ENCODE results near the gene DPAGT1.
A peak's percentile ranks its signal among the peaks of the same experiment; 100 is the strongest.
"Not testable (repeated sequence)": the region's sequence is repeated elsewhere in the genome, so short reads cannot be mapped to it uniquely, and the experiment has no call there.

The DPAGT1 gene

DNA sequence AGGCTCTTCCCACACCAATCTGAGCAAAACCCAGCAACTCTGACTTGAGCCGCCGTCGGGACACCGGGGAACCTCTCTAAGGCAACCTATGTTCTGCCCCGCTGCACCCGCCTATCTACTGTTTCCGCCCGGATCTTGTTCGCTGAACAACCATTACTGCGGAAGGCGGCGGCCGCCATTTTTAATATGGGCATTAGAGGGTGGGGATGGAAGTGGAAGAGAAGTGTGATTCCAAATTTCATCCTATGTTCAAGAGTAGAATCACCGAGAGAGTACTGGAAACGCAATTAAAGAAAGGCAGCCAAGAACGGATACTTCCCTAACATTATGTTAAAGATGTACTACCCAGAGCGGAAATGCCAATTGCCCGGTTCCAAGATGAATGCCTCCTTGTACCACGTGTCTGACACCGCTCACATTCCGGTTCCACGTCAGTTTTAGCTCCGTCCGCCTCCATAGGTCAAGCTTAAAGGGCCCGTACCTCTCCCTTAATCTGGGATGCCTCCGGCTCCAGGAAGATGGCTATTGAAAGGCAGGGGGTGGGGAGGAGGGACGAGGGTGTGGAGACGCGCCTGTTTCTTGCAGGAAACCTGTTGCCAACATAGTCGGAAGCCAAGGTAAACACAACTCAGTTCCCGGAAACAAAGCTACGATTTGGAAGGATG, at the start of gene DPAGT1:
TSS of gene DPAGT1 (minus strand) at position 95 of the 665 bp plus-strand sequence. CDS start 198 bp downstream, outside the sequence.
- DNase-seq (ENCODE audit: low read depth) = peak; percentile 94

DNA sequence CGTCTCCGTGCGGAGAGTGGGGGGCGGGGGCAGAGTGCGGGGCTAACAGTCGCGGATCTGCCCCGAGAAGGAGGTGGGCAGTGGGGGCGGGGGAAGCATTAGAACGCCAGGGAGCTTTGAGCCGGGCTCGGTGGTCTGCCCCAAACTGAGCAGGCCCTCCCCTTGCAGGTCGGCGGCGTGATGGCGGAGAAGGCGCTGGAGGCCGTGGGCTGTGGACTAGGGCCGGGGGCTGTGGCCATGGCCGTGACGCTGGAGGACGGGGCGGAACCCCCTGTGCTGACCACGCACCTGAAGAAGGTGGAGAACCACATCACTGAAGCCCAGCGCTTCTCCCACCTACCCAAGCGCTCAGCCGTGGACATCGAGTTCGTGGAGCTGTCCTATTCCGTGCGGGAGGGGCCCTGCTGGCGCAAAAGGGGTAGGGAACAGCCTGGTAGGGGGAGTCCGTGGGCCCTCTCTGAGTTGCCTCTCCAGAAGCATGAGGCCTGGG, 48.2 kb upstream of the DPAGT1 start:
- DNase-seq (ENCODE audit: low read depth) = no peak

DNA sequence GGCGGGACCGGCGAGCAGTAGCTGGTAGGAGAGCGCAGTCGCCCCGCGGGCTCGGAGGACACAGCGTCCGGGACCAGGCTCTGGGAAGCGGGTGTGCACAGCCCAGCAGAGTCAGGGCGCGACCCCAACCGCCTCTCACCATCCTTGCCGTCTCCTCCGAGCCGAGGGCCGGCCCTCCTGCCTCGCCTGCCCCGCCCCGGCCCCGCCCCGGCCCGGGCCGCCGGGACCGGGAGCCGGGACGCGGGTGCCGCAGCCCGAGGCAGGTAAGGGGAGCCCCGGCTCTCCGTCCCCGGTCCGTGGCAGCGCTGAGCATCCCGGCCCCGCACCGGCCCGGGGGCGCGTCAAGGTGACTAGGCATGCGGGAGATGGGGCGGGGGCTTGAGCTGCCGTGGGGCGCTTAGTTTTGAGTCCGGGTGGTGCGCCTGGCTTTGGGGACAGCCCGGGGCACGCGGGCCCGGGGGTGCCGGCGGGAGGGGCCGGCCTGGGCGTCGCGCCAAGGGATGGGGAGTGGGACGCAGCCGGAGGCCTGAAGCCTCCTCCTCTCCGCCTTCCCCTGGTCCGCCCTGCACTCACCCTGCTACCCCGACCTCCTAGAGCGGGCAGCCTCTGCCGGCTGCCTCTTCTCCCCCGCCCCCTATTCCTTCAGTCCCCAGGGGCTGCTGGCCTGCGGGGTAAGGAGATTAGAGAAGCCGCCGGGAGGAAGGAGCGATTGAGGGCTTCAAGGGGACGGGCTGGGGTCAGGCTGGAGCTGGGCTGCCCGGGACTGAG, 47.5 kb upstream of the DPAGT1 start, which contains the start of gene ABCG4:
TSS of gene ABCG4 (plus strand) at position 35 of the 768 bp plus-strand sequence. CDS start 914 bp downstream, outside the sequence.
- DNase-seq (ENCODE audit: low read depth) = no peak

DNA sequence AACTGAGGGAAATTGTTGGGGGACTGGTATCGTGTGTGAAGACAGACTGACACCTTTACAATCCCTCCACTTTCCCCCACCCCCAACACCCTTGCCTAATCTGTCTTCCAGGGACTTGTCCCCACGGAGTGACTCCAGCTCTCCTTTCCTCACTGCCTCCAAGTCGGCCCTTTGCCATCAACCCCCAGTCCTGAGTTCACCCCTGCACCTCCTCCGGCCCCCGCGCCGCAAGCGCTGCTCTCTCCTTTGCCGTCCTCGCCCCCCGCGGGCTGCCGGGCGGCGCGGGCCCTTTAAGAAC, 47.0 kb upstream of the DPAGT1 start:
- no peak for DNase-seq (ENCODE audit: low read depth)

DNA sequence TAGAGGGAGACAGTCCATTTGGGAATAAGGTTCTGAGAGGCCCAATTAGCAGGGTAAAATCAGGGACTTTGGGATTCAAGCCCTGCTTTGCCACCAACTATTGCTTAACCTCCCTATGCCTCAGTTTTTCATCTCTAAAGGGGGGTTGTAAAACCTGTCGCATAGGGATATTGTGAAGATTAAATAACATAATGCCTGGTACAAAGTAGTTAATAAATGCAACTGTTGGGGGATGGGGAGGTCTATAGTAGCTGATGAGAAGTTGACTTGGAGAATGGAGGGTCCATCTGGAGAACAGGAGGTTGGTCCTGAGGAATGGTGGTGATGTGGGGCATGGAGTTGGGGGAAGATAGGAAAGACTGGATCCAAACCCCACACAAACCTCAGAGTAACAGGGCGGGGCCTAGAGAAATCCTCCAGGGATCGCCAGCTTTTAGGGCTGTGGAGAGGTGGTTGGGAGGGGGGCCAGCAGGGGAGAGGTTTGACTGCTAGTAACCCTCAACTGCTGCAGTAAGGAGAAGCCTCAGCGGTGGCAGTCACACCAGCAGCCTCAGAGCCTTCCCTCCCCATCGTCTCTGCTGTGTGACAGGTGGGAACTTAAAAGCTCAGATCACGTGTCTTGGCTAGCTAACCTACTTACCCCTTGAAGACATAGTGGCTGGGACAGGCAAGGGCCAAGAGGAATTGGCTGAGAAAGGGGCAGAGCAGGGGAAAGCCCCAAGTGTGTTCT, 46.1 kb upstream of the DPAGT1 start:
- no peak for DNase-seq (ENCODE audit: low read depth)

DNA sequence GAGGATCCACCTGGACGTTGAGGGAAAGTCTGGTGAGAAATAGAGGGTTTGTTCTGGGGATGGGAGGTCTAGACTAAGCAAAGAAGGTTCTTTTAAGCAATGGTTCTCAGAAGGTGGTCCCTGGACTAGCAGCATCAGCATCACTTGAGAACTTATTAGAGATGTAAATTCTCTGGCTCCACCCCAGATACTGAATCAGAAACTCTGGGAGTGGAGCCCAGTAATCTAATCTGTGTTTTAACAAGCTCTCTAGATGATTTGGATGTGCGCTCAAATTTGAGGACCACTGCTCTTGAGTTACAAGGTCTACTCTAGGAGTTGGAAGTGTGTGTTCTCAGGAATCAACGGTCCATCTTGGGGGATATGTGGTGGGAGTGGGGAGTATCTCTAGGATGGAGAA, 43.9 kb upstream of the DPAGT1 start:
- DNase-seq (ENCODE audit: low read depth) = no peak

DNA sequence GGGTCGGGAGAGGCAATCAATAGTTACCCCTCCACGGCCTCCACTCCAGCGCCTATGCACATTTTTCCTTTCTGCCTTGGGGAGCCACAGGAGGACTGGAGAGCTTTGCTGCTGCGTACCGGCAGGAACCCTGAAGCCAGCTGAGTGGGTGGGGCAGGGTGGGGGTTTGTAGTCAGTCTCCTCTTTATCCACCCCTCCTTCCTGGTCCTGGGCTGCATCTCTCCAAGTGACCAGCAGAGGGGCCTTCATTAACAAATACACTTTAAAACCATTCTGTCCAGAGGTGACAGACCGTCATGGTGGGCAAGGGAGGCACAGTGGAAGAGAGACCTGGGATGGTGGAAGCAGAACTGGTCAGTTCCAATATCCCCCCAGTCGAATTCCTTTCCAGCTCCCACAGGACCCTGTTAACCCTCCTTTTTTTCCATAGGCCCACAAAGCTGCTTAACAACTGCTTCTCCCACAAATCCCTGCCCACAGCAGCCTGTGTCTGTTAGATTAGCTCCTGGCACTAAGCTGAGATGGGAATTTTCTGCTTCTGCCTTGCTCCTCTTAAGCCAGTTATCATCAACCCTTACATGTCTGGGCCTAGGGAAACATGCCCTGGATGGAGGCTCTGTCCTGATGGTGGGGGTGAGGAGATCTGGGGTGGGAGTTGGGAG, 43.3 kb upstream of the DPAGT1 start:
- no peak for DNase-seq (ENCODE audit: low read depth)

DNA sequence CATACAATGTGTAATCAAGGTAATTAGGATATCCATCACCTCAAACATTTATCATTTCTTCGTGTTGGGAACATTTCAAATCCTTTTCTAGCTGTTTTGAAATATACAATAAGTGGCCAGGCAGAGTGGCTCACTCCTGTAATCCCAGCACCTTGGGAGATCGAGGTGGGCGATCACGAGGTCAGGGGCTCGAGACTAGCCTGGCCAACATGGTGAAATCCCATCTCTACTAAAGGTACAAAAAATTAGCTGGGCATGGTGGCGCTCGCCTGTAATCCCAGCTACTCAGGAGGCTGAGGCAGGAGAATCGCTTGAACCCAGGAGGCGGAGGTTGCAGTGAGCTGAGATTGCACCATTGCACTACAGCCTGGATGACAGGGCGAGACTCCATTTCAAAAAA, 37.6 kb upstream of the DPAGT1 start:
- not testable (repeated sequence) for DNase-seq (ENCODE audit: low read depth)

DNA sequence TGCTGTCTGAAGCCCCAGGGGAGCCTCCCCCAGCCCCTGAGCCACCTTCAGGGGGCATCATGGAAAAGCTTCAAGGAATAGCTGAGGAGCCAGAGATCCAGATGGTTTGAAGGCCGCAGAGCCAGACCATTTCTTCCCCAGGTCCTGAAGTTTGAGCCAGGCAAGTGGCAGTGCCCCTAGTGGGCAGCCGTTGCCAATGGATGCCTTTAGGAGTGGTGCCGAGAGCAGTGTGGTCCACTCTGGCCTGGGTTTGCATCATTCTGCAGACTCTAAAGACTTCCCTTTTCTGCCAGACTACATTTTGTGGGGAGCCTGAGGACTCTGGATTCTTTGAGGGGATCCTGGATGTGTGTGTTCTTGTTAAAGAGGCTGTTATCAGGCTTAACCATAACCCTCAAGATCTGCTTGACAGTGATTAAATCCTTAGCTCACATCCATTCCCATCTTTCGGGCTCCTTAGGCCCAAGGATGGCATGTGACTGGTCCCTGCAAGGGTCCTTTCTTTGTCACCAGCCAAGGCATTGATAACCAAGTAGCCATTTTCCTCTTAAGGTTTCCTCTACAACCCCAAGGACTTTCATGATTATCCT, 32.8 kb upstream of the DPAGT1 start:
- DNase-seq (ENCODE audit: low read depth) = no peak

DNA sequence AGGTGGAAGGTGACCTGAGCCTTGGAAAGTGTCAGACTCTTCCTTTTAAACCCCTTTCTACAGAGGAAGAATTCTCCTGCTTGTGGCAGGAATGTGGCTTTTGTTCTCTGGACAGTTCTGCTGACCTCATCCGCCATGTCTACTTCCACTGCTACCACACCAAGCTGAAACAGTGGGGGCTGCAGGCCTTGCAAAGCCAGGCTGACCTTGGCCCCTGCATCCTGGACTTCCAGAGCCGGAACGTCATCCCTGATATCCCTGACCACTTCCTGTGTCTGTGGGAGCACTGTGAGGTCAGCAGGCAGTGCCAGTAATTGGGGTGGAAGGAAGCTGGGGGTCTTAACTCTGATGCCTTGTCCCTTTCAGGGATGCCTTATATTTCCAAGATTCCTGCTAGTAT, 29.0 kb upstream of the DPAGT1 start:
- no peak for DNase-seq (ENCODE audit: low read depth)

DNA sequence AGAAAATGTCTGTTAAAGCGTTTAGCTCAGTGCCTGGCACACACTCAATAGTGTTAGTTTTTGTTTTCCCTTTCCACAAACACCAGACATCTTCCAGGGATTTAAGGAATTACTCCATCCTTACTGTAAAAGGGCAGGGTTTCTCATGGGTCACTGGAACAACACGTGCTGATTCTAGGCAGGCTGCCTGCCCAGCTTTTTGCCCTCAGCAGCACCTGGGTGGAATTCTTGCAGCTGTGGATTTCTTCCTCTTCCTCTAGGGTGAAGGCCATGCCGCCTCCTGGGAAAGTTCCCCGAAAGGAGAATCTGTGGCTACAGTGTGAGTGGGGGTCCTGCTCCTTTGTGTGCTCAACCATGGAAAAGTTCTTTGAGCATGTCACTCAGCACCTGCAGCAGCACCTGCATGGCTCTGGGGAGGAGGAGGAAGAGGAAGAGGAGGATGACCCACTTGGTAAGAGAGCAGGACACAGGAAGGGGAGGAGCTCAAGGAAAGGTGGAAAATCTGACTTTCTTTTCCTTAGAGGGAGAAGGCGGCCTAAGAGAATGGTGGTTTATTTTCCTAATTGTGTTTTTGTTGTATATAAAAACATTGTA, 25.1 kb upstream of the DPAGT1 start:
- DNase-seq (ENCODE audit: low read depth) = no peak

DNA sequence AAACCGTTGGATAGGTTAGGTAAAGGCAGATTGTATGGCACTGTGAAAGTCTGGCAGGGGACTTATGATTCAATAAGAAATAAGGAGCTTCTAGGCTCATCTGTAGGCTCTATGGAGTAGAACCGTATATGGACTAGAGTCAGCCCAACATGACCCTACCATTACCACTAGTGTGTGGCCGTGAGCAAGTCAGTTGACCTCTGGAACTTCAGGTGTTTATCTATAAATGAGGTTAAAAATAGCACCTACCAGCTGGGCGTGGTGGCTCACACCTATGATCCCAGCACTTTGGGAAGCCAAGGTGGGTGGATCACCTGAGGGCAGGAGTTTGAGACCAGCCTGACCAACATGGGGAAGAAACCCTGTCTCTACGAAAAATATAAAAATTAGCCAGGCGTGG, 24.2 kb upstream of the DPAGT1 start:
- DNase-seq (ENCODE audit: low read depth) = no peak

DNA sequence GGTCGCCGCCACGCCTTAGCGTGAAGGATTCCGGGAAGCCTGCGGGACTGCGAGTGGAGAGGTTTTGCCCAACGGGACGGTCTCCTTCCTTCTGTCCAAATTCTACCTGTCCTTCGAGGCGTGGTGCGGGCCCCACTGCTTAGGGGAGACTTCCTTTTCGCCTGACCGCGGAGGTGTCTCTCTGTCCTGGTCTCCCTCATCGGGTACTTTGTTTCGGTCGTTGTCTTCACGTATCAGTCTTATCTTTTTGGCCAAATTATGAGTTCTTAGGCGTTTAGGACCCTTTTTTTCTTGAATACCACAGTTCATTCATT, 20.1 kb upstream of the DPAGT1 start:
- no peak for DNase-seq (ENCODE audit: low read depth)

DNA sequence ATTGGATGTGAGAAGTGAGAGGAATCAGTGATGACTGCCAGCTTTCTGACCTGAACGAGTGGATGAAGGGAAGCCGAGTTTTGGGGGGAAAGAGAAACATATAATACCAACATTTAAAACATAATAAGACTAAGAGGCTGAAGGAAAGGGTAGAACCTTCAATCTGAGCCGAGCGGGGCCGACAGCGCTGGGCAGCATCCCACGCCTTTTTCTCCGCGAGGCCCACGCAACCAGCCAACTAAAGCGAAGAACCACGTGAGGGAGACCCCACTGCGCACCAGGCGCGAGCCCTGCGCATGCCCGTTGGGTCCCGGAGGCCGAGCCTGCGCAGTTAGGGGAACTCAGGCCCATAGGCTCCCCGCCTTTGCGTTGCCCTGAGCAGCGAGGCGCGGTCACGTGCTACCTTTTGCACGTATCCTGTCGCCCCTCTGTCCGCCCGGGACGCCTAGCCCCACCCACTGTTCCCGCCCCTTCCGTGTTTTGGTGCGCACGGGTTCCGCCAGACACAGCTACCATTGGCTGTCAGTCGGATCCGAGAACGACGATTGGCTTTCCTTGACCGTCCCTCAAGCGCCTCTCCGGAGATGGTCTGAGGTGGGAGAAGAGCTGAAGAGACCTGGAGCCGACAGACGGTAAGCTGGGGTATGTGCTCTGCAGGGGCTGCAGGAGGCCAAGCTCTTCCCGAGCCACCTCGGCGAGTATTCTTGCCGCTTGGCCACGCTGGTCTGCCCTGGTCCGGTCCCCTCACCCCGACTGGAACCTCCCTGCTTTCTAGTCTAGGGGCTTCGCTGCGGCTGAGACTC, 19.6 kb upstream of the DPAGT1 start, which contains the start of gene HINFP:
TSS of gene HINFP (plus strand) at position 573 of the 803 bp plus-strand sequence. CDS start 5,365 bp downstream, outside the sequence.
- DNase-seq (ENCODE audit: low read depth) = peak; percentile 87

DNA sequence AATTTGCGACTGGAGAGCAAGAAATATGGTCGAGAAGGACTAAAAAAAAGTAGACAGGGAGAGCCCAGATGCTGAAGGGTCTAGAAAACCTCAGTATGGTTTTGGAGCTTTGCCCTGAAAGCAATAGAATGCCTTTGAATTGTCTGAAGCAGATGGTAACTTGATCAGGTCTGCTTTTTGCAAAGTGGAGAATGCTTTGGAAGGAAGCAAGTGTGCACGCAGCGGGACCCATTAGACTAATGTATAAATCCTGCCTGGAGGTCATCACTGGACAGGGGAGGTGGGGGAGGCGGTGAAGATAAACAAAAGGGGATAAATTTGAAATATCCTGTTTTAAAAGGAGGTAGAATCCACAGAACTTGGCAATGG, 19.0 kb upstream of the DPAGT1 start:
- DNase-seq (ENCODE audit: low read depth) = no peak

DNA sequence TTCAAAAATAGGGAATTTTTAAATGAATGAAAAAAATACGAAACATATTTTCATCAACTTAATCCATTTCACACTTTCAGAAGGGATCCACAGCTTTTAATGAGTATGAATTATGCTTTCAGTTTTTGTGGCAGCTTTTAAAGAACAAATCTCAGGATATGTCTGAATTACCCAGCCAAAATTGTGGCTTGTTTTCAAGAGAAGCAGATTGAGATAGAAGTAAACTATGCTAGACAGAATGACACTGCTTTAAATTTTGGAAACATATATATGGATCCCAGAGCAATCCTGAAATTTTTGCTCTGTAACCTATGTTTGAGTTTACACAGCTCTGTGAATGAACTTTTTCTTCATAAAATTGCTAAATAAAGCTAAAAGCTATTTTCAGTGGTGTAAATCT, 17.3 kb upstream of the DPAGT1 start:
- no peak for DNase-seq (ENCODE audit: low read depth)

DNA sequence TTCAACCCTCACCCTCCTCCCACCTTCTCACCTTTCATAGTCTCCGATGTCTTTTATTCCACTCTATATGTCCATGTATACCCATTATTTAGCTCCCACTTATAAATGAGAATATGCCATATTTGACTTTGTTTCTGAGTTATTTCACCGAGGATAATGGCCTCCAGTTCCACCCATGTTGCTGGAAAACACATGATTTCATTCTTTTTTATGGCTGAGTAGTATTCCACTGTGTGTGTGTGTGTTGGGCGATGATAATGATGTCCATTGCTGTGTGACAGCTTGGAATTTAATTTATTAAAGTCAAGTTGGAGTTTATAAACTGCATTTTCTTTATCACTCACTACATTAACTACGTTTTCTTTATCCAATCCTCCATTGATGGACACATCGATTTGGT, 16.6 kb upstream of the DPAGT1 start:
- DNase-seq (ENCODE audit: low read depth) = no peak

DNA sequence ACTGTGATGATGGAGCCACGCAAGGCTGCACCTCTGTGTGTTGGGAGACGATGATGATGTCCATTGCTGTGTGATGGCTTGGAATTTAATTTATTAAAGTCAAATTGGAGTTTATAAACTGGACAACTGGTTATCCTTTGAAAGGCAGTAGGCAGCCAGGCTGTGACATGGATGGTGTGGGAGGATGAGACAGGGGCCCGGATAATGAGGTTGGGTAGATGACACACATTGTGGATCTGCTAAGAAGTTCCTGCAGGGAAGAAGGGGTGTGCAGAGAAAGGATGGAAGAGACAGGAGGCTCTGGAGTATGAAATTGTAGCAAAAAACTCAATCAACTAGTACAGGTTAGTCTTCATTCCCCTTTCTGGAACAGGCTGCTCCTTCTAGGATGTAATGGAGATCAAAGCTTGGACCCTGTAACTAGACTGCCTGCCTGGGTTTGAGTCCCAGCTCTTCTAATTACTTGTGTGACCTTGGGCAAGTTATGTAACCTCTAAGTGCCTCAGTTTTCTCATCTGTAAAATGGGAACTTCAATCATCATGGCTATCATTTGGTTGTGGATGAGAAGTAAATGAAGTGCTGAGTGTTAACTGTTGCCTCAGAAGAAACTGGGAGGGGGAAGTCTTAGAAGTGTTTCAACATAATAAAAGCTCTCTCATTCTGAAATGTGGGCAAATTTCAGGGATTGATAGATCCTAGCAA, 15.5 kb upstream of the DPAGT1 start:
- no peak for DNase-seq (ENCODE audit: low read depth)

DNA sequence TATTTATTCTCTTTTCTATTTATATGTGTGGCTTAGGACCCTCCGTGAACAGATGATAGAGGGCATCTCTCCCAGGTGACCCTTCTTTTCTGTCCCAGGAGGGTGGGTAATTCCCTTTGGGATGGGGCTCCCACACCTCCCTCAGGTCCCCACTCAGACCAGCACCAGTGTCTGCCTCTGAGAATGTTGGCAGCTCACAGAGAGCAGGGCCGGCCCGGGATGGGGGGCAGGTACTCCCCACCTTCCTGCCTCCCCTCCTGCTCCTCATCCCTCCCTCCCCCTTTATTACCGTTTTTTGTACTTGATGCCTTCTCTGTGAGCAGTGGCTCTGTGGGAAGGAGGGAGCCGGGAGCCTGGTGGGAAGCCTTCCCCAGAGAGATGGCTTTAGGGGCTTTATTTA, 14.9 kb upstream of the DPAGT1 start:
- no peak for DNase-seq (ENCODE audit: low read depth)

DNA sequence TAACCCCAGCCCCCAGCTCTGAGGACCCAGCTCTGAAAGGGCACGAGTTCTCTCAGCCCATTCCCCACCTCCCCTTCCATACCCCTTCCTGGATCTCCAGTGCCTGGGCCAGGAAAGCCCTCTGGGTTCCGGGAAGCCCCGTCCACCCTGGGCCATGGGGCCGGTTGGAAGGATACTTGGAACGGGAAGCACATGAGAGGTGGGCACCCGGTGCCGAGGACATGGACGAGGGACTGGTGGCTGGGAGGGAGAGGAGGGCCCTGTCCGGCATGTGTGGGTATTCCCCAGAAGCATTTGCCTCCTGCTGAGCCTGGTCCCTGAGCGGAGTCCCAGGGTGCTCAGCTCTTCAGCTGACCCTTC, 14.6 kb upstream of the DPAGT1 start:
- no peak for DNase-seq (ENCODE audit: low read depth)

Data from HS-5 (cell line).